ENCODE measurements around the gene ABHD14A.
A peak's percentile ranks its signal among the peaks of the same experiment; 100 is the strongest.
"Not testable (repeated sequence)": the region's sequence is repeated elsewhere in the genome, so short reads cannot be mapped to it uniquely, and the experiment has no call there.

Gene ABHD14A

GRCh38 chr3:51987568-51987967 is 12.7 kb downstream of the ABHD14A start:
- Histone ChIP-seq H3K27ac (ENCODE audit: poor library complexity, severe bottlenecking) (no peak overlapping the region), H3K27me3 (ENCODE audit: insufficient read depth, poor library complexity, severe bottlenecking) (no peaks in the 10 kb centered on the region), H3K36me3 (ENCODE audit: low read depth) (peaks cover 14% of the 10 kb centered on the region), H3K4me1 (ENCODE audit: insufficient read depth, poor library complexity, severe bottlenecking) (peaks cover 5% of the 10 kb centered on the region), H3K4me3 (ENCODE audit: severe bottlenecking) (no peak overlapping the region), H3K9me3 (ENCODE audit: severe bottlenecking) (no peaks in the 10 kb centered on the region)
- no peak for ATAC-seq (ENCODE audit: low read depth)
- no peak for DNase-seq (ENCODE audit: low spot score)
- TF ChIP-seq, protein P1, sequence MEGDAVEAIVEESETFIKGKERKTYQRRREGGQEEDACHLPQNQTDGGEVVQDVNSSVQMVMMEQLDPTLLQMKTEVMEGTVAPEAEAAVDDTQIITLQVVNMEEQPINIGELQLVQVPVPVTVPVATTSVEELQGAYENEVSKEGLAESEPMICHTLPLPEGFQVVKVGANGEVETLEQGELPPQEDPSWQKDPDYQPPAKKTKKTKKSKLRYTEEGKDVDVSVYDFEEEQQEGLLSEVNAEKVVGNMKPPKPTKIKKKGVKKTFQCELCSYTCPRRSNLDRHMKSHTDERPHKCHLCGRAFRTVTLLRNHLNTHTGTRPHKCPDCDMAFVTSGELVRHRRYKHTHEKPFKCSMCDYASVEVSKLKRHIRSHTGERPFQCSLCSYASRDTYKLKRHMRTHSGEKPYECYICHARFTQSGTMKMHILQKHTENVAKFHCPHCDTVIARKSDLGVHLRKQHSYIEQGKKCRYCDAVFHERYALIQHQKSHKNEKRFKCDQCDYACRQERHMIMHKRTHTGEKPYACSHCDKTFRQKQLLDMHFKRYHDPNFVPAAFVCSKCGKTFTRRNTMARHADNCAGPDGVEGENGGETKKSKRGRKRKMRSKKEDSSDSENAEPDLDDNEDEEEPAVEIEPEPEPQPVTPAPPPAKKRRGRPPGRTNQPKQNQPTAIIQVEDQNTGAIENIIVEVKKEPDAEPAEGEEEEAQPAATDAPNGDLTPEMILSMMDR (IDR thresholded peaks at IDR 0.05; ENCODE audit: poor library complexity, severe bottlenecking): no peak

DNA sequence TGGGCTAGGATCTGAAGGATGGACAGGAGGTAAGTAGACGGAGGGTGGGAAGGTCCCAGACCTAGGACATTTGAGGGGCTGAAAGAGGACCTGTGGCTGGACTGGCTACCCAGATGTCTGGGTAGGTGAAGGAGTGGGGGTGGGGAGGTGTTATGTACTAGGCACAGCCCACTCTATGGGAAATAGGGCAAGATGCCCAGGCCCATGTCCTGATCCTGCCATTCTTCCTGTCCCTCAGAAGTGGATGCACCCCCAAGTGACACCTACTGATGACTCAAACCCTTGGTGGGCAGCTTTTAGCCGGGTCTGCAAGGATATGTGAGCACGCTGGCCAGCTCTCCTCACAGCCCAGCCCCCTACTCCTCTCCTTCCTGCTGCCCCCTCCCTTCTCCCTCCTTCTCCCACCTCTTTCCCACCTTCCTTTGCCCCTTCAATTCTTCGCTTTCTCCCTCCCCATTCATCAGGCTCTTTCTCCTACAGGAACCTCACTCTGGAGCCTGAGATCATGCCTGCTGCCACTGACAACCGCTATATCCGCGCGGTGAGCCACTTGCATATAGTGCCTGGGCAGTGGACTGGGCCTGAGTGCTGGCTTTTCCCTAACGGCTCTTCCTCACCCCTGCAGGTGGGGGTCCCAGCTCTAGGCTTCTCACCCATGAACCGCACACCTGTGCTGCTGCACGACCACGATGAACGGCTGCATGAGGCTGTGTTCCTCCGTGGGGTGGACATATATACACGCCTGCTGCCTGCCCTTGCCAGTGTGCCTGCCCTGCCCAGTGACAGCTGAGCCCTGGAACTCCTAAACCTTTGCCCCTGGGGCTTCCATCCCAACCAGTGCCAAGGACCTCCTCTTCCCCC is 13.7 kb downstream of the ABHD14A start:
- Histone ChIP-seq H3K36me3 (ENCODE audit: low read depth) (peaks cover 24% of the 10 kb centered on the region), H3K9me3 (ENCODE audit: severe bottlenecking) (no peaks in the 10 kb centered on the region), H3K27ac (ENCODE audit: poor library complexity, severe bottlenecking) (no peak overlapping the region), H3K27me3 (ENCODE audit: insufficient read depth, poor library complexity, severe bottlenecking) (no peaks in the 10 kb centered on the region), H3K4me3 (ENCODE audit: severe bottlenecking) (no peak overlapping the region), H3K4me1 (ENCODE audit: insufficient read depth, poor library complexity, severe bottlenecking) (peaks cover 5% of the 10 kb centered on the region)
- TF ChIP-seq, protein P1 (IDR thresholded peaks at IDR 0.05; ENCODE audit: poor library complexity, severe bottlenecking): no peak
- DNase-seq (ENCODE audit: low spot score): no peak
- no peak; the same call in 2 of the 3 replicates for ATAC-seq (ENCODE audit: low read depth)

DNA sequence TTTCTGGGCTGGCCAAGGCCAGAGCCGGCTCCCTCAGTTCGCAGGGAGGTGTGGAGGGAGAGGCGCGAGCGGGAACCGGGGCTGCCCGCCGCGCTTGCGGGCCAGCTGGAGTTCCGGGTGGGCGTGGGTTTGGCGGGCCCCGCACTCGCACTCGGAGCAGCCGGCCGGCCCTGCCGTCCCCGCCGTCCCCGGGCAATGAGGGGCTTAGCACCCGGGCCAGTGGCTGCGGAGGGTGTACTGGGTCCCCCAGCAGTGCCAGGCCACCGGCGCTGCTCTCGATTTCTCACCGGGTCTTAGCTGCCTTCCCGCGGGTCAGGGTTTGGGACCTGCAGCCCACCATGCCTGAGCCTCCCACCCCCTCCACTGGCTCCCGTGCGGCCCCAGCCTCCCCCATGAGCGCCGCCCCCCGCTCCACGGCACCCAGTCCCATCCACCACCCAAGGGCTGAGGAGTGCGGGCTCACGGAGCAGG is 15.7 kb downstream of the ABHD14A start:
- not testable (repeated sequence) for H3K4me3 ChIP-seq (ENCODE audit: severe bottlenecking); DNase-seq (ENCODE audit: low spot score); H3K9me3 ChIP-seq (ENCODE audit: severe bottlenecking); H3K4me1 ChIP-seq (ENCODE audit: insufficient read depth, poor library complexity, severe bottlenecking); H3K27me3 ChIP-seq (ENCODE audit: insufficient read depth, poor library complexity, severe bottlenecking); ATAC-seq (ENCODE audit: low read depth)
- Histone ChIP-seq H3K27ac (ENCODE audit: poor library complexity, severe bottlenecking) (peak overlapping the region; percentile 83), H3K36me3 (ENCODE audit: low read depth) (peaks cover 44% of the 10 kb centered on the region)

- peak overlapping the region; percentile 83 for H3K27ac ChIP-seq (ENCODE audit: poor library complexity, severe bottlenecking)
Observed at GRCh38 chr3:51992017-51992682, 17.3 kb downstream of the ABHD14A start.

GRCh38 chr3:51993657-51994056 is 18.8 kb downstream of the ABHD14A start:
- not testable (repeated sequence) for H3K4me3 ChIP-seq (ENCODE audit: severe bottlenecking); ATAC-seq (ENCODE audit: low read depth); H3K27me3 ChIP-seq (ENCODE audit: insufficient read depth, poor library complexity, severe bottlenecking); DNase-seq (ENCODE audit: low spot score); H3K9me3 ChIP-seq (ENCODE audit: severe bottlenecking)
- peaks cover 44% of the 10 kb centered on the region for H3K36me3 ChIP-seq (ENCODE audit: low read depth)
- peak overlapping the region; percentile 83 for H3K27ac ChIP-seq (ENCODE audit: poor library complexity, severe bottlenecking)
- H3K4me1 ChIP-seq (ENCODE audit: insufficient read depth, poor library complexity, severe bottlenecking): peaks cover 17% of the 10 kb centered on the region

More at GRCh38 chr3:51992017-51992682, 17.3 kb downstream of the ABHD14A start:
- peaks cover 44% of the 10 kb centered on the region for H3K36me3 ChIP-seq (ENCODE audit: low read depth)
- no peaks in the 10 kb centered on the region for H3K27me3 ChIP-seq (ENCODE audit: insufficient read depth, poor library complexity, severe bottlenecking)
- DNase-seq (ENCODE audit: low spot score) (no peak), ATAC-seq (ENCODE audit: low read depth) (peak; percentile 6; the same call in 1 of the 3 replicates)
- H3K4me1 ChIP-seq (ENCODE audit: insufficient read depth, poor library complexity, severe bottlenecking): peaks cover 7% of the 10 kb centered on the region
- H3K4me3 ChIP-seq (ENCODE audit: severe bottlenecking): no peak overlapping the region
- H3K9me3 ChIP-seq (ENCODE audit: severe bottlenecking): no peaks in the 10 kb centered on the region
- TF ChIP-seq, protein P1 (IDR thresholded peaks at IDR 0.05; ENCODE audit: poor library complexity, severe bottlenecking): no peak
